Endothelial cell of hepatic sinusoid (primary cell): ENCODE data around the gene ATF4.

Experiments used
- in situ Hi-C: cut with HindIII; loops from 2 replicates; pipeline ENCODE4 v1.10.0; 2017; ENCODE audit warnings: low sequenced_read_pairs

ATF4 gene

DNA sequence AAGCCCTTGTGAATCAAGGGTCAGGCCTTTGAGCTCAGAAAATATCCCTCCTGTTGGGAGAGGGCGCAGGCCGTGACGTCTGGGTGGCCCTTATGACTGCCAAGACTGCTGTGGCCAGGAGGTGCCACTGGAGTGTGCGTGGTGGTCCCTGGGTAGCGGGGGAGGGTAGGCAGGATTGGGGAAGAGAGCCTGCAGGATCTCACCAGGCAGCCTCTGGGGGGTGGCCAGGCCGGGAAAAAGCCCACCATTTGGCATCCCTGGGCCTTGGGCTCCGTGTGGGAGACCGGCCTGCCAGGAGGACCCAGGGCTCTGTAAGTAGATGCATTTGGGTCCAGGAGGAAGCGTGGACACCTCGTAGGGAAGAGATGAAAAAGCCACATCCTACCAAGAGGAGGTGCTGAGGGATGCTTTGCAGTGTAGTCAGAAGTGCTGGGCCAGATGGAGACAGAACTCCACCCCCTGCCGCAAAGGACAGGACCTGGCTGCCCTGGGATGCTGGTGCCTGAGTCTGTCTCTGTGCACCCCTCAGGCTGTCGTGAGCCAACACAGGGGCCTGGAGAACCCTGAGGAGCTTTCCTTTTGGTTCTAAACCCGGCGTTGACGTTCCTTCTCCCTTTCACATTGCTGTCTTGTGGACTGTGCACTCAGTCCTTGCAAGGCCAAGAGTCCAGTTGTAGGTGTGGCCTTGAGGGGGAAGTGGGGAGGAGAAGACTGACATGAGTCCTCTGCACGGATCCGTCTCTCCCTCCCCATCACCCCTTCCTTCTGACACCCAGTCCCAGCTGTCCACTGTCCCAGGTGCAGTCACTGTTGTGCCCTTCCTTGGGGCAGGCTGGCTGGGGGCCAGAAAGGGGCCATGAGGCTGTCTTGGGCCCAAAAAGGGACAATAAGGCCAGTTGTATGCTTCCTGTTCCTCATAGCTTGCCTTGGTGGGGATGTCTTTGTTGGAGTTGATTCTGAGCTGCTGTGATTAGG lies 31.0 kb upstream of the ATF4 start:
- in situ Hi-C loops = no loop called here

DNA sequence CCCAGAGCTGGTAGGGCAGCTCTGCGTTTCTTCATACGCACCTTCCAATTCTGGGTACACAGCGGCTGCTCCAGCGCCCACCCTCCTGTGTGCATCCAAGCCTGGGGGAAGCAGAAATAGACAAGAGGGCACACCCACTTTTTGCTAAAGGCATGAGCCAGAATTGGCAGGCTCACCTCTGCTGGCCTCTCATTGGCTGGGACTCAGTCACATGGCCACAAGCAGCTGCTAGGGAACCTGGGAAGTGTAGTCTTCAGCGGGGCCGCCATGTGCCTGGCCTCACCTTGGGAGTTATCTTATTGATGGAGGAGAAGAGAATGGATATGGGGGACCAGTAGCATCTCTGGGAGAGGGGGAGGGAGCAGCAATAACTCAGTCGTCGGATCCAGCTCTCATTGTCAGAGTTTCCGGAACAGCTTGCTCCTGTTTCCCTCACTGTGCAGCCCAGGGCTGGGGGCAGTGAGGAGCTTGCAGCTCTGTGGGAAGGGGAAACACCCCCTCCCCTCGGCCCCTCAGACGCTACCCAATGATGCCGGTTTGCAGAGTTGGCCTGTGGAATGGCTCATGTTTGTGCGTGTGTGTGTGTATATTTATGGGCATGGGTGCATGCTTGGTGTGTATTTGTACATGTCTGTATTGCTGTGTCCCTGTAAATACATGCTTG lies 30.1 kb upstream of the ATF4 start:
- in situ Hi-C loops = no loop called here

DNA sequence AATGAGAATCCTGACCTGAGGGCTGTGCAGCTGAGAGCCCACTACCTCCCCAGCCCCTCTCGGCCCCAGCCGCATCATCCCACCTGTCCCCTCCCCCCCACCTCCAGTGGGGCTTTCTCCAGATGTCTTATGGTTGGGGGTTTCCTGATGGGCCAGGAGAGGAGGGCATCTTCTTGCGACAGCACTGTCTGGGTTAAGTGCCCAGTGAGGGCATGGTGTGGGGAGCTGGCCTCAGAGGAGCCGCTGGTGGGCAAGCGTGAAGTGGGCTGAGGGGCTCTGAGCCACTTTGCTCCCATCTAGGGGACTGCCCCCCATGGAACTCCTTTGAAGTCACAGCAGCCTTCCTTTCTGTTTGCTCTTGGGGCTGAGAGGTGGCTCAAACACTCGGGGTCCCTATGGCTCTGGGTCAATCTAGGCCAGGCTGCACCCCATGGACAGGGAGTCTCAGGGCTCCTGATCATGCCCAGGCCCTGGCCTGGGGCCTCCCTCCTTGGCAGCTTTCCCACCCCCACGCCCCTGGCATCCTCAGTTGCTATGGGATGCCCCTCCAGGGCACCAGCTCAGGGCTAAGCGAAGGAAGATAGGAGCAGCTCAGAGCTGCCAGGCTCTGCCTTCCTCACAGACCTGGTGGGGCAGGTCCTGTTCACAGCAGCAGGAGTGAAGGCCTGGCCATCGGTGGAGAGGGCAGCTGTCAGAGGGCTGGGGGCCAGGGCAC lies 29.2 kb upstream of the ATF4 start:
- in situ Hi-C loops = no loop called here

DNA sequence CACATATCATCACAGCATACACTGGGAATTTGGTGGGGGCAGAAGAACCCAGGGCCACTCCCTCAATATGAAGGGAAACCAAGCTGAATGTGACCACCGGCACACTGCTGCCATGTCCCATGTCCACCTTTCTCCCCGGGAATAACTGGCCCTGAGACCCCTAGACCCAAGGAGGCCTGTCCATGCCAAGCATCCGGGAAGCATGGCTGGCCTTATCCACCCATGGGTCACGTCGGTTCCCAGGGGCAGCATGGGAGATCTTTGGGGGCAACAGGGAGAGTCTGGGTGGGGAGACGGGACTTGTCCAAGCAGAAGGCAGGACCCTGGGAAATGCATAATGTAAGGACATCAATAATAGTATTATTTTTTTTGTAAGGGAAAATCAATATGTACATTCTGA lies 28.7 kb upstream of the ATF4 start:
- in situ Hi-C loops = no loop called here

DNA sequence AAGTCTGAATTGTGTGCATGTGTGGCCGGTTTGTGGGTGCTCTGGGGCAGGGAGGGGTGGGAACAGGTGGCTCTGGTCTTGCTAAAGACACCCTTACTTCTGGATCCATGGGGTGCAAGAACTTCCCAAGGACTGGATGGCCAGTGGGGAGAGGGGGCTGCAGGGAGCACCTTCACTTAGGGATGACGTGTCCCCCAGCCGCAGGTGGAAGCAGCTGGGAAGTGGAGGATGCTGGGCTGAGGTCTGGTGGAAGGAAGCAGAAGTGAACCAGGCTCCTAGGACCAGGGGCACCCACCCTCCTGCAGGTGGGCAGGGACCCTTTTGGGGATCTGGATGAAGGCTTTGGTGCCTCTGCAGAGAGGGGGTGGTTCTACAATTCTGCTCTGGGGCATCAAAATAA lies 28.2 kb upstream of the ATF4 start:
- in situ Hi-C loops = no loop called here

DNA sequence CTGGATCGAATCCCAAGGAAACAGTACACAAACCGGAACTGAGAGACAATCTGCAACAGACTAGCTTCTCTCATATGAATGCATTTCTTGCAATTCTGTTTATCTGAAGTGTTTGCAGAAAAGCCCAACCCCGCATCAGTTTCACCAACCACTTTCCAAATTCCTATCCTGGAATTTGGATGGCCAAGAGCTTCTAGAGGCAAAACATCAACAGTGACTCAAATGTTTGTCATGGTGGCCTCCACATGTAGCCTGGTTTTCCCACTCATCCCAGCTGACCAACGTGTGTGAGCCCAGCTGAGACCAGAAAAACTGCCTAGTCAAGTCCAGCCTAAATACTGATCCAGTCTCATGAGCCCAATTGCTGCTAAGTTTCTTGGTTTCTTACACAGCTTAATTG lies 26.6 kb upstream of the ATF4 start:
- in situ Hi-C loops = no loop called here

DNA sequence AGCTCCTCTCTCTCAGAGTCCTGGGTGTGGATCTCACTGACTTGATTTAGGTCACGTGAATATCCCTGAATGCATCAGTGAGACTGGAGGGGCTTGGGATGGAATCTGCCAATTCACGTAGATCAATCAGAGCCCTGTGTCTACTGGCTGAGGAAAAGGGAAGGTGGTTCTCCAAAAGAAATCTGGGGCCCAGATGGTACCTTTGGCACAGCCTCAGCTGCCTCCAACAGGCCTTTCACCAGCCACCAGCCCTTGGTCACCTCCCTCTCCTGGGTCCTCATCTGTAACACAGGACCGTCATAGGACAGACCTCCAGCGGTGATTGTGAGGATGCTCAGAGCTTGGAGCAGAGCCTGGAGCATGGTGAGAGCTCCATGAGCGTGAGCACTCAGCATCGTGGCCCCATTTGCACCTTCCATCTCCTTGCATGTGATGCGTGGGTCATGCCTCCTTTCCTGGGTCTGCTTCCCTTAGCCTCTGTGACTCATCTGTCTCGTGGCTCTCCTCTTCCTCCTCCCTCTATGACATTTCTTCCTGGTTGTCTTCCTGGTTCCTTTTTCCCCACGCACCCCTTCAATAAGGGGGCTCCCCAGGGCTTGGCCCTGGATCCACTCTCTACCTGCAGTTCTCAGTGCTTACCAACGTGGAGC lies 25.8 kb upstream of the ATF4 start:
- in situ Hi-C loops = no loop called here

DNA sequence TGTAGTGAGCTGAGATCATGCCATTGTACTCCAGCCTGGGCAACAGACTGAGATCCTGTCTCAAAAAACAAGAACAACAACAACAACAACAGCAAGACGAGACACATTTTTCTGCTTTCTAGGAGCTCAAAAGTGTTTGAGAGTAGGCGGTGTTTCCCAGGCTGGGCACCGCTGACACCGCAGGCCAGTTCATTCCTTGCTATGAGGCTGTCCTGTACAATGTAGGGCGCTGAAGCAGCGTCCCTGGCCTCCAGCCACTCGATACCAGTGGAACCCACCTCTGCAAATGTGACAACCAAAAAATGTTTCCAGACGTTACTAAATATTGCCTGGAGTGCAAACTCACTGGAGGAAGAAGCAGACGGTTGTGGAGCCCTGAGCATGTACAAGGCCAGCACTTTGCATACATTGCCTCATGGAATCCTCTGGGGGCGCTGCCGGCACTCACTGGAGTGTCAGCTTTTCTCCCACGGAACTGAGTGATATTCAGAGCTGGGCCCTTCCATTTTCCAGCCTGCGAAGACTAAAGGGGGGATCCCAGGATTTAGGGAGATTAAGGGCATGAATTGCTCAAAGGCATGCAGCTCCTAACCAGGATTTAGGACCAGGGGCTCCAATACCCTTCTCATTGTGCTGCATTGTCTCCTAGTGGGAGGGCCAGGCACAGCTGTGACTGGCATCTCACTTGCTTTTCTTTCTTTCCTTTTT lies 24.1 kb upstream of the ATF4 start:
- in situ Hi-C loops = no loop called here

DNA sequence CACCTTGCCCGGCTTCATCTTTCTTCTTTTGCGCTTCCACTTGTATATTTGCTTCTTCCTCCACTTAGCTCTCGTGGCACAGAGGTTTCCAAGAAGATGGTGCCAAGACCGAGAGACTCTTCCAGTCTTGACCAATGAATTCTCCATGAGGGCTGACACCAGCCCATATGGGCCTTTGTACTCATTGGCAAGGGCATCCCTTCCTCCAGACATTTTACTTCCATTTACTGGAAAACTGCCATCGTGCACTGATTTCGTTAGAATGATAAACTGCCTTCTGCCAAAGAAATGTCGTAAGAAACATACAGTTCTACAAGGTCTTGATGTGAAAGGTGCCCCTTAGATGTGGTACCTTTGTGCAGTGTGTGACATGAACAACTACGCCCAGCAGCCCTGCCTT lies 22.9 kb upstream of the ATF4 start:
- in situ Hi-C loops = no loop called here

DNA sequence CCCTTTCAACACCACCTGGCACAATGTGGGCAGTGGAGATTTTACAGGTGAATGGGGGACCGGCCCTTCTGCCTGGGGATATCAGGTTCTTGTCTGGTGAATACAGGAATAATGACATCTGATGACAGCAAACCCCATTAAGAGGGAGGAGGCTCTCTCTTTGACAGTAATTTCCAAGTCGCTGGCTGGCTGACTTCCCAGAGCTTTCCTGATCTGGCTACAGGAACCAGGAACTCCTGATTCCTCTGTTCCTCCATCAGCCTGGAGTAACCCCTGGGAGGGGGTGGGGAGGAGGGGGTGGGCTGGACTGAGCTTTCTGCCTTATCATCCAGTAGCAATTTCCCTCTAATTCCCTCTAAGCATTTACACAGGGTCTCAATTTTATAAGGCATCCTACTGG lies 22.0 kb upstream of the ATF4 start:
- in situ Hi-C loops = no loop called here

DNA sequence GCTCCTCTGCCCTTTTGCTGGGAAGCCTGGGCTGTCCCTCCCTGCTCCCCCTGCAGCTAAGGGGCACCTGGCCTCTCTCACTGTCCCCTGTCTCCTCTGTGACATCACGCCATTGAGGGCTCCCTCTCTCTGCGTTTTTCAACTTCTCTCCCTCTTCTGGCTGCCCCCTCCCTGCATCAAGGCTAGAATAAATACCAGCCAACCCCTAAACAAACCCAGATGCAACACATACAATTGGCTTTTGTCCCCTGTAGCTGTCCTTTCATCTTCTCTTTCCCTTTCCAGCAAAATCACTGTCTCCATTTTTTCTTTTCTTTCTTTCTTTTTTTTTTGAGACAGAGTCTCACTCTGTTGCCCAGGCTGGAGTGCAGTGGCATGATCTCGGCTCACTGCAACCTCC lies 21.6 kb upstream of the ATF4 start:
- in situ Hi-C loops = no loop called here

DNA sequence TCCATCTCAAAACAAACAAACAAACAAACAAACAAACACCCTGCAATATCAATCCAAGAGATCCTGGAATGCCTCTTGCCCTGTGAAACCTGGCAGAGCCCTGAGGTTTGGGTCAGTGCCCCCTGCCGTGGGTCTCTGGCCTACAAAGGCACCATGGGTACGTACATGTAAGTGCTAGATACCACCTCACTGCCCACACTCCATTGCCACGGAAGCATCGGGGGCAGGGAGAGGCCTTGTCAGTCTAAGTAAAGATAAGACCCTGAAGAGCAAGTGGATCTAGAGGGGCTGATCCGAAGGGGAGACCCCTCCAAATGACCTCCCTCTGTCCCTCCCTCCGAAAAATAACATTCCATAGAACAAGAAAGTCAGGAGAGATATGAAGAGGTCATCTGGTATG lies 20.3 kb upstream of the ATF4 start:
- in situ Hi-C loops = no loop called here

DNA sequence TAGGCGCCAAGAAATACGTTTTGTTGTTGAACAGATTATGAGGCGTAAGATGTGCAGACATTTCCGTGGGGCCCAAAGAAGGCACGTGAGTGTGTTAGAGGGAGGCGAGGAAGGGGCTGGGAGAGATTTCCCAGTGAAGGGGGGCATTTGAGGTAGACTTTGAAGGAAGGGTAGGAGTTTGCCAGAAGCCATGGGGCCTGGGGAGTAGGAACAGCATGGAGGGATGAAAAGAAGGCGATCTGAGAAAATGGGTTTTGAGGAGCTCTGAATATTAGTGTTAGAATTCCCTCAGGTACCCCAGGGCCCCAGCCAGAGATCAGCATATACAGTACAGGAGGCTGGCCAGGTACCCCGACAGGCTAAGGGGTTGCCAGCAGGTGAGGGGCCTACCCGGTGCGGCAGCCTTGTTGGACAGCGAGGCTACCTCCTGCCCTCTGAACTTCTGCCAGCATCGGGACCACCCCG lies 18.7 kb upstream of the ATF4 start:
- in situ Hi-C loops = no loop called here

DNA sequence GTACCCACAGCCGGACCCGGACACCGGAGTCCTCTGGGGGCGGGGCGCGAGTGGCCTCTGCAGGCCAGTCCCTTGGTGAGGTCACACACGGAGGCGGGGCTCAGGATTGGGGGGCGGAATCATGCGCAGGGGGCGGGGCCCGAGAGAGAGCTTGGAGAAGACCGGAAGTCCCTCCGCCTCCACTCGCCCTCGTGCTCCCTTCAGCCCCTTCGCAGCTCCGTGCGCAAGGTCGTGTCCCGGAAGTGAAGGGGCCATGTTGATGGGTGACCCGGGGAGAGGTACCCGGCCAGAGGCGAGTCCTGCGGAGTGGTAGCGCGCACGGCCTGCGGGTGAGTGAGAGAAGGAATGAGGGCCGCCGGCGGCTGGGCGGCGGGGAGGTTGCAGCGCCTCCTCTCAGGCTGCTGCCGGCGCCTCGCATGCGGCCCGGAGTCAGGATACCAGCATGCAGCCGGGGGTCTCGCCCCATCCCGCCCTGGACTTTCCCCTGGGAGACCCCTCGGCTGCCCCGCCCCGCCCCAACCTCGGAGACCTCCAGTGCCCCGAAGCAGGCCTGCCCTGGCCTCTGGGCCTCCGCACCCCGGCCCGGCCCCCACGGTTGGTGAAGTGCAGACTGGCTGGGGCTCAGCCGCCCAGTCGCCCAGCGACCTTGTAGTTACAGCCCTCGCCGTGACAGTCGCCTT lies 18.1 kb upstream of the ATF4 start, which contains the start of gene MIEF1:
TSS of gene MIEF1 (plus strand) at position 182 of the 680 bp plus-strand sequence. CDS start 9,005 bp downstream, outside the sequence.
- in situ Hi-C loops = no loop called here

DNA sequence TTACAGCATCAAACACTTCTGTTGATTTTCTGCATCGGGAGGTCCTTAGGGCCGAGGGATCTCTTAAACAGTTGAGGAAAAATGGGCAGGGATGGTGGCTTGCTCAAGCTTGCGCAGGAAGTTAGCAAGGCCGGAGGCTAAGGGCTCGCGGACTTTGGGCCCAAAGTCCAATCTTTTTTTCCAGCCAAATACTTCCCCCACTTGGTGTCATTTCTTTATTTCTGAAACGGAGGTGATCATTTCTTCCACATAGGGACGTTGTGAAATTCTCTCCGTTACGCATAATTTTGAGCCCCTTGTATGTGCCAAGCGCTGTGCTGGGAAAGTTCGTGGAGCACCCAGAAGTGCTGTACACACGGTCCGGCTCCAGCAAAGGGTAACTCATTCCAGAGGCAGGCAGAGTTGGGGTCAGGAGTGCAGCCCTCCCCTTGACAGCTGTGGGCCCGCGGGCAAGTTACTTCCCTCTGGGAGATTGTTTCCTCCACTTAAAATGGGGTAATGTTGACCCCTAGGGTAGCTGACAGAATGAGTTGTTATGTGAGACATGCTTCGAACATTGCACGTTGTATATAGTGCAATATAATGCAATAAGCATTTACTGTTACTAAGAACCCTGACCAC lies 17.5 kb upstream of the ATF4 start:
- in situ Hi-C loops = no loop called here

DNA sequence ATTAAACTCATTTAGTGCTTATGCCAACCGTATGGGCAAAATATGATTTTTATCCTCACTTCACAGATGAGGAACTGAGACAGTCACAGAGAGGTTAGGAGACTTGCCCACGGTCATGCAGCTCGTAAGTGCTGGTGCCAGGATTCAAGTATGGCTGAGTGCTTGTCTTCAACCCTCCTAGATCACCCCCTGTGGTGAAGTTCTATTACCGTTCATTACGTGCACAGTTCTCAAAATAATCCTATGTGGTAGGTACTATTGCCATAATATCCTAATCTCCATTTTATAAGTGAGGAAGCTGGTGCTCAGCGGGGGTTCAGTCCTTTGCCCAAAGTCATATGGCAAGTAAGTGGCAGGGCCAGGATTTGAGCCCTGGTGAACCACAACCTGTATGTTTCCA lies 16.7 kb upstream of the ATF4 start:
- in situ Hi-C loops = no loop called here

DNA sequence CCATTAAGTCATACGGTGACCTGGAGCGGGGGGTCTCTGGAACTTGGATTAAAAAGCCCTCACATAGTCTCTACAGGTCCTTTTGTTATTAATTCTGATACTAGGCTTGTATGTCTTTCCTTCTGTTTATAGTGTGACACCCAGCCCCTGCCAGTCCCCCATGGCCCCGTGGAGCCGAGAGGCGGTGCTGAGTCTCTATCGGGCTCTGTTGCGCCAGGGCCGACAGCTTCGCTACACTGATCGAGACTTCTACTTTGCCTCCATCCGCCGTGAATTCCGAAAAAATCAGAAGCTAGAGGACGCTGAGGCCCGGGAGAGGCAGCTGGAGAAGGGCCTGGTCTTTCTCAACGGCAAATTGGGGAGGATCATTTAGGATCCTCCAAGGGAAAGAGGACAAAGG lies 16.3 kb upstream of the ATF4 start:
- in situ Hi-C loops = no loop called here

DNA sequence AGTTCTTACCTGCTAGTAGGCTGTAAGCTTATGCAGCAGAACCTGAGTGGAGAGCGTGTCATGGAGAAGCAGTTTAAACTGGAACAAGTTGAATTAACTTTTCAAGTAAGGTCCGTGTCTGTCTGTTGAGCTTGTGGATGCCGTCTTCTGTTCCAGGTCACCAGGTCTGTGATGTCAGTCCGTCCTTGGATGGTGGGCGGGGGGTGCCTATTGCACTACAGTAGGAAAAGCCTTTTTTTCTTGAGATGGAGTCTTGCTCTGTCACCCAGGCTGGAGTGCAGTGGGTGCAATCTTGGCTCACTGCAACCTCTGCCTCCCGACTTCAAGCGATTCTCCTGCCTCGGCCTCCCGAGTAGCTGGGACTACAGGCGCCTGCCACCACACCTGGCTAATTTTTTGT lies 13.3 kb upstream of the ATF4 start:
- in situ Hi-C loops = loop anchor here (5.0 kb wide), 1 partner anchor 55 kb away; no protein-coding TSS in a partner anchor

DNA sequence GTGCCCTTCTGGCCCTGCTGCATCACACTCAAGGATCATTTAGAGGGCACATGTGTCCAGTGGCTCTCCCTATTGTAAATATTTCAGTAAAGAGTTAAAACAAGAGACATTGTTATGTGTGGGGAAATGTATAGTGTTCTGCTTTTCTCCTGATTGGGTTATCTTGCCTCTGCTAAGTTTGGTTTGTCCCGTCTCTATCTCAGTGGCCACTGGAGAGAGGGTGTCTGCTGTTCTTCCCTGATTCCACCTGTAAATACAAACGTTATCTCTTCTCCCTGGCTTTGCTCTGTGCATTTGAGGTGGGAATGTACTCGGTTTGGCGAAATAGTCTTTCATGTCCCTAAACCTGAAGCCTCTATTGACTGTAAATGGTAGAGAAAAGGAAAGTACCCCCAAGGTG lies 12.0 kb upstream of the ATF4 start:
- in situ Hi-C loops = loop anchor here (5.0 kb wide), 1 partner anchor 56 kb away; no protein-coding TSS in a partner anchor
